ENCODE data around the gene OR2Y1. TPM values are rescaled to one million over a fixed set of nuclear protein-coding genes. Genes with fewer than 3 reads are reported as not detected.
"Not testable (repeated sequence)": the region's sequence is repeated elsewhere in the genome, so short reads cannot be mapped to it uniquely, and the experiment has no call there.

OR2Y1 gene
- total RNA-seq, 1 donor from 2014 or later = not detected

GRCh38 chr5:180769821-180770220 lies 30.0 kb upstream of the OR2Y1 start:
- H3K27me3 Mint-ChIP-seq (ENCODE audit: low read depth) = peaks cover 7% of the 10 kb centered on the region
- DNase-seq (ENCODE audit: low spot score in 2 of 2, unreplicated experiment in 2 of 2) = no peak
- H3K27ac Mint-ChIP-seq = no peak overlapping the region
- H3K36me3 Mint-ChIP-seq = peaks cover 5% of the 10 kb centered on the region
- TF ChIP-seq CTCF (IDR thresholded peaks at IDR 0.05; ENCODE audit: unreplicated experiment) = no peak
- H3K4me1 Mint-ChIP-seq = no peaks in the 10 kb centered on the region
- H3K9me3 Mint-ChIP-seq = peaks cover 53% of the 10 kb centered on the region
- no peak overlapping the region for H3K4me3 Mint-ChIP-seq

GRCh38 chr5:180755601-180756000 lies 15.7 kb upstream of the OR2Y1 start:
- no peak for DNase-seq (ENCODE audit: low spot score in 2 of 2, unreplicated experiment in 2 of 2)
- Mint-ChIP-seq H3K27me3 (ENCODE audit: low read depth) (peaks cover 6% of the 10 kb centered on the region), H3K4me3 (no peak overlapping the region), H3K27ac (no peak overlapping the region), H3K4me1 (no peaks in the 10 kb centered on the region), H3K36me3 (no peaks in the 10 kb centered on the region), H3K9me3 (peaks cover 23% of the 10 kb centered on the region)
- TF ChIP-seq CTCF (IDR thresholded peaks at IDR 0.05; ENCODE audit: unreplicated experiment) = no peak

GRCh38 chr5:180744253-180744652 lies 4.4 kb upstream of the OR2Y1 start:
- Mint-ChIP-seq H3K36me3 (no peaks in the 10 kb centered on the region), H3K4me1 (no peaks in the 10 kb centered on the region), H3K27me3 (ENCODE audit: low read depth) (peaks cover 32% of the 10 kb centered on the region), H3K27ac (no peak overlapping the region), H3K4me3 (no peak overlapping the region), H3K9me3 (no peaks in the 10 kb centered on the region)
- no peak for DNase-seq (ENCODE audit: low spot score in 2 of 2, unreplicated experiment in 2 of 2)
- no peak for TF ChIP-seq CTCF (IDR thresholded peaks at IDR 0.05; ENCODE audit: unreplicated experiment)

GRCh38 chr5:180742727-180743126 lies 2.9 kb upstream of the OR2Y1 start:
- TF ChIP-seq CTCF (IDR thresholded peaks at IDR 0.05; ENCODE audit: unreplicated experiment) = no peak
- Mint-ChIP-seq H3K27ac (no peak overlapping the region), H3K27me3 (ENCODE audit: low read depth) (peaks cover 38% of the 10 kb centered on the region), H3K9me3 (no peaks in the 10 kb centered on the region), H3K4me3 (no peak overlapping the region), H3K4me1 (no peaks in the 10 kb centered on the region), H3K36me3 (no peaks in the 10 kb centered on the region)
- DNase-seq (ENCODE audit: low spot score in 2 of 2, unreplicated experiment in 2 of 2) = no peak

- peaks cover 53% of the 10 kb centered on the region for H3K27me3 Mint-ChIP-seq (ENCODE audit: low read depth)
- not testable (repeated sequence) for H3K4me3 Mint-ChIP-seq; H3K36me3 Mint-ChIP-seq; H3K27ac Mint-ChIP-seq; H3K9me3 Mint-ChIP-seq; H3K4me1 Mint-ChIP-seq; DNase-seq (ENCODE audit: low spot score in 2 of 2, unreplicated experiment in 2 of 2)
These were observed 1.1 kb upstream of the OR2Y1 start for GRCh38 chr5:180740953-180741352.

- TF ChIP-seq CTCF (IDR thresholded peaks at IDR 0.05; ENCODE audit: unreplicated experiment) = no peak
- no peak for DNase-seq (ENCODE audit: low spot score in 2 of 2, unreplicated experiment in 2 of 2)
- no peaks in the 10 kb centered on the region for H3K36me3 Mint-ChIP-seq
- peaks cover 2% of the 10 kb centered on the region for H3K9me3 Mint-ChIP-seq
- H3K27ac Mint-ChIP-seq = no peak overlapping the region
- H3K4me3 Mint-ChIP-seq = no peak overlapping the region
- H3K4me1 Mint-ChIP-seq = no peaks in the 10 kb centered on the region
- H3K27me3 Mint-ChIP-seq (ENCODE audit: low read depth) = peaks cover 65% of the 10 kb centered on the region
These were observed 587 bp downstream of the OR2Y1 start for GRCh38 chr5:180739271-180739670.
